ENCODE results near the gene ERVK3-1.

The ERVK3-1 gene

DNA sequence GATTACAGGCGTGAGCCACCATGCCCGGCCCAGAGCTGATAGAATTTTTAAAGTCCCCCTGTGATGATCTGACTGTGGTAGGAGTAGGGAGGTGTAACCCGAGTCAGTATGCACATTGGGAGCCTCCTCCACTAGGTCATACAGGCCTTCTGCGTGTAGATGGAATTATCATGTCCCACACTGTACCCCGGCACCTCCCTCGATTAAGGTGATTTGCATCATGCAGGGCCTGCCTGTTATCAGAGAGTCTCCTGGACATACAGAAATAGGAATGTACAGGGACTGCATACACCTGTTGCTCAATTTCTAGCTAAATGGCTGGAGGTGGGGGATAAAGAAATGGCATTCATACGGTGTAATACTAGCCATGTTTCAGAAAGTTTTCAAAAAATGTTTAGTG, 922 bp upstream of the ERVK3-1 start:
- no peak for DNase-seq

DNA sequence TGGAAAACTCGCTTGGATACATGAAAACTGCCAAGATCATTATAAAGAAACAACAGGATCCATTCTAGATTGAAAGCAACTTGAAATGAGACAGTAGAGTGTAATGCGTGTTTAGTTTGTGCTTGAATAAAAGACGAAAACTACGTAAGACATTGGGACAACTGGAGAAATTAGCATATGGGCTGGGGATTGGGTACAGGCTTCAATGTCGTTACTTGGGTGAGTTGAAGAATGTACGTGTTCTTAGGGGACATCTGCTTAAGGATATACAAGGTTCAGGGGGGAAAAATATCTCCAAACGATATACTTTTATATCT, 471 bp upstream of the ERVK3-1 start:
- peak in 1 of 58 donors; percentile 61 for DNase-seq

DNA sequence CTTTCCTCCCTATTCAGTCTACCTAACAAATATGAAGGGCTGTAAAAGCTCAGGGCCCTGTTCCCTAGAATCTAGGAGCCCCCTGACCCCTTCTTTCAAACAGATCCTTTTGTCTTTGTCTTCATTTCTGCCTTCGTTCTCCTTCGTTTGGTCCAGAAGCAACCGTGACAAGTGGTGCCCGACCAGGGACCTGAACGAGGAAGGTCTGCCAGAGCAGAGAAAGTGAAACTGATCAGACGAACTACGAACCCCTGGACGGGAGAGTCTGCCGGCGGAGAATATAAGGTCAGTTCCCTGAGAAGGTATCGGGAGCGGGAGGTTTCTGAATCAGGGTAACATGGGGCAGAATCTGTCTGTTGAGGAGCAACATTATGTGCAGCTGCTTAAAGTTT, 751 bp downstream of the ERVK3-1 start:
- DNase-seq, result no peak

DNA sequence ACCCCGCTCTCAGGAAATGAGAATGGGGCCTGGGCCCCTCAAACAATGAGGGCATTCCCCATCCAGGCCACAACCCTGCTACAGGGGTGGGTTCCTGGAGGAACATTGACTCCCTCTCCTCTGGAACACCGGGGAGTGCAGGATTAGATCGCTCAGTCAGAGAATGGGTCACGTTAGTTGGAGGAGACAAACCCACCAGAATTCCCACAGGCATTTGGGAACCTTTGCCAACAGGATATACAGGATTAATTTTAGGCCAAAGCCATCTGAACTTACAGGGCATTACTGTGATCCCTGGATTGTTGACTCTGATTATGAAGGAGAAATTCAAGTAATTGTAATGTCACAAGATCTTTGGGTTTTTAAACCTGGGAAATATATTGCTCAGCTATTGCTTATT, 2.6 kb downstream of the ERVK3-1 start:
- no peak for DNase-seq

DNA sequence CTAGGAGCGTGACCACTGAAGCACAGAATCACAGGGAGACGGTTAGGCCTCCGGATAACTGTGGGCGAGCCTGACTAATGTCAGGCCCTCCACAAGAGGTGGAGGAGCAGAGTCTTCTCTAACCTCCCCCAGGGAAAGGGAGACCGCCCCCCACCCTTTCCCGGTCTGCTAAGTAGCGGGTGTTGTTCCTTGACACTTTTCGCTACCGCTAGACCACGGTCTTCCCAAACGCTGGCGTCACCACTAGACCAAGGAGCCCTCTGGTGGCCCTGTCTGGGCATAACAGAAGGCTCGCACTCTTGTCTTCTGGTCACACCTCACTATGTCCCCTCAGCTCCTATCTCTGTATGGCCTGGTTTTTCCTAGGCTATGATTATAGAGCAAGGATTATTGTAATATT, 5.5 kb downstream of the ERVK3-1 start:
- DNase-seq, result peak in 22 of 58 donors; percentile 2 to 54 (median 10)

DNA sequence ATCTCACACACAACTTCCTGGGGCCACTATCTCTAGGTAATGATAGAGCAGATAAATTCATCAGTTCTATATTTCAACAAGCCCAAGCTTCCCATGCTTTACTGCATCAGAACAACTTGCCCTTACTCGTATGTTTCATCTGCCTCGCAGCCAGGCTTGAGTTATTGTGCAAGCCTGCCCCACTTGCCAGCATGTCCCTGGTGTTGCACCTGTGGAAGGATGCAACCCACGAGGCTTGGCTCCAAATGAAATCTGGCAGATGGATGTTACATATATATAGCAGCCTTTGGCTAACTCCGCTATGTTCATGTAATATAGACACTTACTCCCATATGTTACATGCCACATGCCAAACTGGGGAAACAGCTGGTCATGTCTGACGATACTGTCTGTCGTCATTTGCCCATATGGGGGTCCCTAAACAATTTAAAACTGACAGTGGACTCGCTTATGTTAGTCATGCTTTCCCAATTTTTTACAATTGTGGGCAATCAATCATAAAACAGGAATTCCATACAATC, 6.2 kb downstream of the ERVK3-1 start:
- peak in 29 of 58 donors; percentile 3 to 65 (median 36) for DNase-seq

DNA sequence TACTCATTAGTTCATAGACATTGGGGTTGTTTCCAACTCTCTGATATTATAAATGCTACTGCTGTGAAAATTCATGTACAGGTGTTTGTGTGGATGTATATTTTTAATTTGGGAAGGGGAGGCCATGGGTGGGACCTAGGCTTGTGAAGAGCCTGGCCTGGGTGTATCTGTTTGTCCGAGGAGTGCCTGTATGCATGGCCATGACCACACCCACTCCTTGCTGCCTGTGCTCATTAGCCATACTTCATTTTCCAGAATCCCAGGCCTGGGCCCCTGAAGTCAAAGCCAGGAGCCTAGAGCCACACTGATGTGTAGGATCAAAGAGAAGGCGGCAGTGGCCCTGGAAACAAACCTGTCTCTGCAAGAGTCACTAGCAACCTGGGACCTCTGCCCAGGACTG, 10.4 kb downstream of the ERVK3-1 start:
- no peak for DNase-seq

DNA sequence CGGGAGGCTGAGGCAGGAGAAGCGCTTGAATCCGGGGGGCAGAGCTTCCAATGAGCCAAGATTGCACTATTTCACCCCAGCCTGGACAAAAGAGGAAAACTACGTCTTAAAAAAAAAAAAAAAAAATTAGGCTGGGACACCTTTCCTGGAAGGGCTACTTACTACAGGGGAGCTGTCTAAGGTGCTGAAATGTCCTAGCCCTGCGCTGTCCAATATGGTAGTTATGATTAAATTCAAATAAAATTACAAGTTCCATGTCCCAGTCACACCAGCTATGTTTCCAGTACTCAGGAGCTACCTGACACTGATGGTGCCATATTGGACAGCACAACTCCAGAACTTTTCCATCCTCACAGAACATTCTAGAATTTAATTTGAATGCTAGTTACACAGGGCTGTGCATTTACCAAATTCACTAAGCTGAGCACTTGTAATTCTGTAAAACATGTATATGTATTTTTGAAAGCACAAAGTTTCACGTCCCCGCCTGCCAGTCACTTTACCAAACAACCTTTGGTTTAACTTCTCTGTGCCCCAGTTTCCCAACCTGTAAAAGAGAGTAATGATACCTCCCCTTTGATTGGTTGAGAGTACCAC, 12.4 kb downstream of the ERVK3-1 start:
- DNase-seq, result no peak

DNA sequence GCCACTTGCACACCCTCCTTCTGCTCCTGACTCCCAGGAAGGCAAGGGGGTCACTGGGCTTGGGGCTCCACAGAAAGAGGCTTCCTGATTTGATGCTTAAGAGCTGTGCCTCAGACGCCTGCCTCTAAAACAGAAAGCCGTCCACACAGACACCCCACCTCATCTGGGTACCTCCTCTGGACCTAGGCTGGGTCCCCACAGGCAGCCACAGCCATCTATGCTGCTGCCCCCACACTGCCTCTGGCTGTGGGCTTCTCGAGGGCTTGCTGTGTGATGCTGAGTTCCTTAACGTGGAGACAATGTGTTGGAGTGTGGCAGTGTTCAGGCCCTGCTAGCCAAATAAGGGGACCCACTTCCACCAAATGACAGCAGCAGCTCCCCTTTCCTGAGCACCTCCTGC, 13.1 kb downstream of the ERVK3-1 start:
- no peak for DNase-seq

DNA sequence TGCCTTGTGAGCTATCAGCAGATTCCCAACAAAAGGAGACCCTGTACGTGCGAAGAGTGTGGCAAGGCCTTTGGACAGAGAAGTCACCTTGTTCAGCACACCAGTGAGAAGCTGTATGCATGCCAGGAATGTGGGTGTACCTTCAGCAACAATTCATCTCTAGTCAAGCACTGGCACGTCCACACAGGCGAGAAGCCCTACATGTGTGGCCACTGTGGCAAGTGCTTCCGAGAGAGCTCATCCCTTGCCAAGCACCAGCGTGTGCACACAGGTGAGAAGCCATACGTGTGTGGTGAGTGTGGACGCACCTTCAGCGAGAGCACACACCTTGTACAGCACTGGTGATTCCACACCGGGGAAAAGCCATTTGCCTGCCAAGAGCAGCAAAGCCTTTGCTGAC, 14.1 kb downstream of the ERVK3-1 start:
- DNase-seq, result peak in 1 of 58 donors; percentile 65

DNA sequence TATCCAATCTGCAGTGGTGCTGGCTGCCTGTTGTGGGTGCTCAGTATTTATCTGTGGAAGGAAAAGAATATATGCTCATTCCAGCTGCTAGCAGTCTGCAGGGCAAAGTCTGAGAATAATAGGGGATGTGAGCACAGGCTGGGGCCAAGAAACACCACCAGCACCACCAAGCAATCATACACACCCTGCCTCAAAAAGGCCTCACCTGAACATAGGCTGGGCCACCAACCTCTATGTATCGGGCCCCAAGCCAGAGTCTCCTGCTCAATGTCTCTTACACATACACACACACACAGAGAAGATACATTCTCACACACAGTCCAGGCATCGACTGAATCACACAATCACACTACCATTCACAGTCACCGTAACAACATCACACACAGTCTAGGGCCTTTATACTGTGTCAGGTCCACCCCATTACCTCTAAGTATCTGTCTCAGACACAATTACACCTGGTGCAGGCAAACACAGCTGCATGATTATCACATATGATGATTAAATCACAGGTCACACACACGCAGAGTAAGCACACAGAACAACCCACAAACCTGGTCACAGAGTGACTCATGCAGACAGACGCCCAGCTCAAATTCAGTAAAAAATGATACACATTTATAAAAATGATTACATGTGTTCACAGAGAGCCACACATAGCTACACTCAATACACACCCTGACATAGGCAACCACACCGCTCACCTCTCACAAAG, 20.3 kb downstream of the ERVK3-1 start:
- peak in 1 of 58 donors; percentile 3 for DNase-seq

DNA sequence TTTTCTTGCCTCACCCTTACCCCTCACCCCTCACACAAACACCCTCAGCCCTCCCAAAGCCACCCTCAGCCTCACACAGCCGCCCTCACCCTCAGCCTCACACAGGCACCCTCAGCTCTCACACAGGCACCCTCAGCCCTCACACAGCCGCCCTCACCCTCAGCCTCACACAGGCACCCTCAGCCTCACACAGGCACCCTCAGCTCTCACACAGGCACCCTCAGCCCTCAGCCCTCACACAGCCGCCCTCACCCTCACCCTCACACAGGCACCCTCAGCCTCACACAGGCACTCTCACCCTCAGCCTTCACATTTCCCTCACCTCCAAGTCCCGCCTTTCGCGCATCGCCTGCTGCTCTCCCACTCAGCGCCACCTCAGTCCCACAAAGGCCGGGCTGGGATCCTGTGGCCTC, 21.3 kb downstream of the ERVK3-1 start:
- no peak for DNase-seq

DNA sequence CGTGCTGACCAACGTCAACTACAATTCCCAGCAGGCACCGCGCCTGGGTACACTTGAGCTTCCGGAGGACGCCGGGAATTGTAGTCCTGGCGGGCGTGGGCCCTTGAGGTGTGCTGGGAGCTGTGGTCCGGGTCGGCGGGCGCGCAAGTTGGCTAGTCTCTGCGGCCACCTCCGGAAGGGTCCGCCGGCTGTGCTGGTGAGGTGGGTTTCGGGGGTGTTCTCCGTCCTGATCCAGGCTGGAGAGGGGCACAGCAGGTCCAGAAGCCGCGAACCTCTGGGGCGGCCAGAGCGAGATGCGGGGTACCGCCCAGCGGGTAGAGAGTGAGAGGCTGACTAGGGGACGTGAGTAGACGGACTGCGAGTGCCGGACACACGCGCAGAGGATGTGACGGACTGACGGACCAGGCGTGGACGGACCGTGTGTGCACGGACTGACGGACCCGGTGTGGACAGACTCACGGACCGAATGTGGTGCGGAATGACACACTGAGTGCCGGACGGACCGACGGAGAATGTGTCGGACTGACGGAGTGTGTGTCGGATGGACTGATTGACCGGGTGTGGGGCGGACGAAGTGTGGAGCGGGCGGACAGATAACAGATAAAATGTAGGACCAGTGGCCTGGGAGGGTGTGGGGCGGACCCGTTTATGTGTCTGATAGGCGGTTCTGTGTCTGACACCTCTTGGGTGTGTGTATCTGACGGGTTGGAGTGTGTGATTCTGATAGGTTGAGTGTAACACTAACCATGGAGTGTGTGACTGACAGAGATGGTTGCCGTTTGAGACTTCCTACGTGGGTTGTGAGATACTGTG, 21.9 kb downstream of the ERVK3-1 start, which contains the start of gene ZSCAN22:
Gene ZSCAN22, plus strand, starts transcription at position 81 of the 813 bp plus-strand sequence. CDS start 7,809 bp downstream, outside the sequence.
- peak; percentile 89 to 100 (median 97) for DNase-seq

DNA sequence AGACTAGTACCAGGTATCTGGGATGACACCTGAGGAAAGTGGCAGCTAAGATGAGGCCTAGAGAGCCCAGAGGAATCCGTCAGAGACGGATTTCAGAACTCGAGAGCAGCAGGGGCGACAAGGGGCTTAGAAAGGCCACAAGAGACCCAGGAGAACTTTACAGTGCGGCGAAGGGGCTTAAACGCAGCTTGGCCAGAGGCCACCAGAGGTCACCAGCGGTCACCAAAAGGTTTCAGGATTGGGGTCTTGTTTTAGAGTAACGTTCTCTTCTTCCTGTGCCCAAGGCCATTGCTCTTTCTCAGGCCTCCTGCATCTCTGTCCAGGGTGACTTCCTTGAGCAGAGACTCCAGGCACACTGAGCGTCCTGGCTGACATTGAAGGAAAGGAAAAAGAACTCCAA, 23.8 kb downstream of the ERVK3-1 start:
- DNase-seq, result no peak

DNA sequence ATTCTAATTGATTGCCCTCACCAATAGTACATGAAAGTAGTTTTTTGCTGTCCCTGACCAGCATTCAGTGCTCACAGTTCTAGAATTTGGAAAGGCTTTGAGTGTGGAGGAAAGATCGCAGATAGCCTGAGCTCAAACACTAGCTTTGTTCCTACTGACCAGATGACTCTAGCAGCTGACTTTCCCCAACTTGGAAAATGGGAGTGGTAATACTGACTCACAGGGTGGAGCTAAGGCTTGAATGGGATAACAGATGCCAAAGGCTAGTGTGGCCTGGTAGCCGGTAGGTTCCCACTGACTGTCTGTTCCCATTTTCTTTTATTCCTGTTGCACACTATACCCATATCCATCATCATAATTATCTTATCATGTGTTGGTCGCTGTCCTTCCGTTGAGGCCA, 25.3 kb downstream of the ERVK3-1 start:
- DNase-seq, result peak in 31 of 58 donors; percentile 5 to 90 (median 51)

DNA sequence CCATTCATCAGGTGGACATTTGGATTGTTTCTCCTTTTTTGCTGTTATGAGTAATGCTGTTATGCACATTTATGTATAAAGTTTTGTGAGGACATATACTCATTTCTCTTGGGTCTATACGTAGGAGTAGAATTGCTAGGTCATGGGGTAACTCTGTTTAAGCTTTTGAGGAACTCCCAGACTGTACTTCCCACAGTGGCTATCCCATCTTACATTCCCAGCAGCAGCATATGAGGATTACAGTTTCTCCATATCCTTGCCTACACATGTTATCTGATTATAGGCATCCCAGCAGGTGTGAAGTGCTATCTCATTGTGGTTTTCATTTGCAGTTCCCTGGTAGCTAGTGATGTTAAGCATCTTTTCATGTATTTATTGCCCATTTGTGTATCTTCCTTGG, 27.5 kb downstream of the ERVK3-1 start:
- DNase-seq, result no peak

DNA sequence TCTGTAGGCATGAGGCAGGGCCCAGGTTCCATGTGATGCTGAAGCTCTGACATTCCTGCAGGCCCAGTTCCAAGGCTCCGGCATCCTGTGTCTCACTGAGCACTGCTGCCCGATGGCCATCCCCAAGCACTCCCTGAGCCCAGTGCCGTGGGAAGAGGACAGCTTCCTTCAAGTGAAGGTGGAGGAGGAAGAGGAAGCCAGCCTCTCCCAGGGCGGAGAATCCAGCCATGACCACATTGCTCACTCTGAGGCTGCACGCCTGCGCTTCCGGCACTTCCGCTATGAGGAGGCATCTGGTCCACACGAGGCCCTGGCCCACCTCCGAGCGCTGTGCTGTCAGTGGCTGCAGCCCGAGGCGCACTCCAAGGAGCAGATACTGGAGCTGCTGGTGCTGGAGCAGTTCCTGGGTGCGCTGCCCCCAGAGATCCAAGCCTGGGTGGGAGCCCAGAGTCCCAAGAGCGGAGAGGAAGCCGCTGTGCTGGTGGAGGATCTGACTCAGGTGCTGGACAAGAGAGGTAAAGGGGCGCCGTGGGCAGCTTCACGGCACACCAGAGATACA, 29.6 kb downstream of the ERVK3-1 start:
- DNase-seq, result no peak

DNA sequence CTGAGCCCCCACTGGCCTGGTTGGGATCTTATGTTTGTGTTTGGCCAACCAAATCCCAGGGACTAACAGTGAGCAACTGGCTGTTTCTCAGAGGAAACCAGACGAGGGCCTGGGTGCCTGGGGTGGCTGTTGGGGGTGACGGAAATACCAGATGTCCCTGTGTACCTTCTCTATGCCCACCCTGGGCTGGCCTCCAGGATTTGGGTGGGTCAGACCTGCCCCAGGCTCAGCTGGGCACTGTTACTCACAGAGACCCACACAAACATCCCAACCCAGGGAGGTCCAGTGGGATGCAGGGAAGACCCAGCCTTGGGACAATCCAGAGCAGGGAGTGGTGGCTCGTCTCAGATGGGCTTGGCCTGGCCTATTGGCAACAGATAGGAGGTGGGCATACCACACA, 30.5 kb downstream of the ERVK3-1 start:
- no peak for DNase-seq

DNA sequence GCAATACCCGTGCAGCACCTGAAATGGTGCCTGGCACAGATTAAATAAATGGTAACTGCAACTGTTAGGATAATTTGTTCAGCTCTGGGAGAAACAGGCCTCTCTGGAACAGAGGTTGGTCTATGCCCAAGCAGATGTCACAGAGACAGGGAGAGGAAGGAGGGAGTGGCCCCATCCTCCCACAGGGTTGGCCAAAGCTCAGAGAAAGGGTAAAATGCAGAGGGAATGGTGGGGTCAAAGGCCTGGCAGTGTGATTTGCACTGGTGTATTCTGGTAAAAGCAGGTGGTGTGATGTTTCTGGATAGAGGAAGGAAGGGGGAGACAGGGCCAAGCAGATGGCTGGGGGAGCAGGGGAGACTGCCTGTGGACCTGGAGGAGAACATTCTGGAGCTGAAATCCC, 31.0 kb downstream of the ERVK3-1 start:
- no peak for DNase-seq

DNA sequence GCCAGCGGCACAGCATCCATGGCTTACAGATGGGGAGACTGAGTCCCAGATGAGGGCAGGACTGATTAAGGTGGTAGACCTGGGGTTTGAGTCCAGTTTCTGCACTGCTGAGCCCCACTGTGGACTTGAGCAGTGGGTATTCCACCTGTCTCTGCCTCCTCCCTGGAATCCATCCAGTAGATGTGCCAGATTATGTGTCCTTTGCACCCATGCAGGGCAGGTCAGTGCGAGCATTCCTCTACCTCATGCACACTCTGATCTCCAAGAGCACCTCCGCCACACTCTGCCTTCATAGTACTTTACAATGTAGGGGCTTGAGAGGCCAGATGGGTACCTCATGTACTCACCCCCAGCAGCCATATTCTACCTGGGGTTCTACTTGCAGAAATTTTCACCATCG, 31.6 kb downstream of the ERVK3-1 start:
- no peak for DNase-seq

DNA sequence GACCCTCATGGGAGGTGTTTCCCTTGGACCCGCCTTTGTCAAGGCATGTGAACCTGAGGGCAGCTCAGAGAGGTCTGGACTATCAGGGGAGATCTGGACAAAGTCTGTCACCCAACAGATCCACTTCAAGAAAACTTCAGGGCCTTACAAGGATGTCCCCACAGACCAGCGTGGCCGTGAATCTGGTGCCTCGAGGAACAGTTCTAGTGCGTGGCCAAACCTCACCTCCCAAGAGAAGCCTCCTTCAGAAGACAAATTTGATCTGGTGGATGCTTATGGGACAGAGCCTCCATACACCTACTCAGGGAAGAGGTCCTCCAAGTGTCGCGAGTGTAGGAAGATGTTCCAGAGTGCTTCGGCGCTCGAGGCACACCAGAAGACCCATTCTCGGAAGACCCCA, 33.2 kb downstream of the ERVK3-1 start:
- no peak for DNase-seq

Measured in anterior cingulate cortex (tissue), 58 donors.